Omental fat pad (tissue), 4 donors: ENCODE data around the gene GRK1. TPM values are rescaled to one million over a fixed set of nuclear protein-coding genes. Genes with fewer than 3 reads are reported as not detected.

Source experiments
- ATAC-seq: fragments of 150-250 bp; one replicate; pipeline ENCODE4 v1.9.1; 2016; ENCODE audit warnings: mild to moderate bottlenecking, moderate library complexity; ENCODE audit not compliant: low FRiP score
- DNase-seq: peaks from one replicate; pipeline ENCODE4 v3.0.0-alpha.2; 2019; ENCODE audit warnings: low spot score
- CTCF ChIP-seq, 3 donors: fragments of 450-650 bp; IDR thresholded peaks; one replicate each; pipeline ENCODE4 v1.5.1; 2016 to 2017; ENCODE audit warnings: antibody characterized with exemption in 3 of 3, mild to moderate bottlenecking in 3 of 3, moderate library complexity in 2 of 3
- total RNA-seq, 4 donors: library from RNA; depleted of rRNA; stranded (reverse); fragments of >200 nt; gene quantifications; one replicate each; pipeline ENCODE4 v1.1.0, GENCODE V29; 2016

The GRK1 gene
- total RNA-seq, 4 donors from 2014 or later: not detected

GRCh38 chr13:113645329-113645728 lies 21.7 kb upstream of the GRK1 start:
- ATAC-seq (no peak), DNase-seq (no peak)
- no peak for TF ChIP-seq CTCF (IDR thresholded peaks at IDR 0.05)

GRCh38 chr13:113646376-113646775 lies 20.6 kb upstream of the GRK1 start:
- no peak for TF ChIP-seq CTCF (IDR thresholded peaks at IDR 0.05)
- DNase-seq: no peak
- no peak for ATAC-seq

- ATAC-seq (no peak), DNase-seq (no peak)
- TF ChIP-seq CTCF (IDR thresholded peaks at IDR 0.05): no peak
Observed at GRCh38 chr13:113646921-113647340, 20.1 kb upstream of the GRK1 start.

GRCh38 chr13:113647351-113648215 lies 19.4 kb upstream of the GRK1 start:
- peak; percentile 57 for DNase-seq
- no peak for TF ChIP-seq CTCF (IDR thresholded peaks at IDR 0.05)
- ATAC-seq: peak; percentile 83

GRCh38 chr13:113648216-113648610 lies 18.8 kb upstream of the GRK1 start:
- TF ChIP-seq CTCF (IDR thresholded peaks at IDR 0.05): no peak
- DNase-seq: no peak
- no peak for ATAC-seq

GRCh38 chr13:113649212-113649611 lies 17.8 kb upstream of the GRK1 start:
- no peak for TF ChIP-seq CTCF (IDR thresholded peaks at IDR 0.05)
- ATAC-seq (no peak), DNase-seq (no peak)

GRCh38 chr13:113650275-113650674 lies 16.7 kb upstream of the GRK1 start:
- TF ChIP-seq CTCF (IDR thresholded peaks at IDR 0.05): no peak
- DNase-seq: no peak
- ATAC-seq: no peak
